ENCODE data around the gene GCNT3.

GCNT3 gene

DNA sequence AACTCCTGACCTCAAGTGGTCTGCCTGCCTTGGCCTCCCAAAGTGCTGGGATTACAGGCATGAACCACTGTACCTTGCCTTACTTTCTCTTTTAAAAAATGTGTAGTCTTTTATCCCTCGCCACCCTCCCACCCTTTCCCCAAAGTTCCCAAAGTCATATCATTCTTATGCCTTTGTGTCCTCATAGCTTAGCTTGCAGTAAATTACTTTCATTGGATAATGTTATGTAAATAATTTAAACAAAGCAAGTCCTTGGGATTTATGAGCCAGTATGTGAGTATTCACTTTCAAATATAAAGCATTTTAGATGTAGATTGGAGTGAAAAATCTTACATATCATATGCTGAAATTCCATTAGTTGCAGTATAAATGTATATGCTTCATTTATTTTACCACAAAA lies 34.7 kb downstream of the GCNT3 start:
- FAIRE-seq (no peak), DNase-seq (ENCODE audit: insufficient read length, low spot score) (no peak)
- TF ChIP-seq POLR2A (IDR thresholded peaks at IDR 0.05; ENCODE audit: low read depth, low read length): no peak

- no peak for FAIRE-seq
- DNase-seq (ENCODE audit: insufficient read length, low spot score): no peak
- no peak for TF ChIP-seq POLR2A (IDR thresholded peaks at IDR 0.05; ENCODE audit: low read depth, low read length)
These were observed 35.5 kb downstream of the GCNT3 start for GRCh38 chr15:59647085-59647484.

DNA sequence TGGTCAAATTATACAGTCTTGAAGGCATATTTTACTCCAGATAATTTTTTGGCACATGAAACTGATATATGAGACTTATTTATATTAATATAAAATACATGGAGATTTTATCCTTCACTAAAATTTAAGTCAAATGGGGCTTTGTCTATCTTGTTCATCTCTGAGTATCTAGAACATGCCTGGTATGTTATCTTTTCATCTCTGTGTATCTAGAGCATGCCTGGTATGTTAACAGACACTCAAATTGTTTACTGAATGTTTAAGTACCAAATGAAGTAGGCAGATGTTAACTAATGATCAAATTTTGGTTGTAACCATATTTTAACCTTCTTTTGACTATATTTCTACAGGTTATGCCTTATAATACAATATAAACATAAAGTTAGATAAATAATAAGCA lies 38.0 kb downstream of the GCNT3 start:
- no peak for TF ChIP-seq POLR2A (IDR thresholded peaks at IDR 0.05; ENCODE audit: low read depth, low read length)
- FAIRE-seq (no peak), DNase-seq (ENCODE audit: insufficient read length, low spot score) (no peak)

DNA sequence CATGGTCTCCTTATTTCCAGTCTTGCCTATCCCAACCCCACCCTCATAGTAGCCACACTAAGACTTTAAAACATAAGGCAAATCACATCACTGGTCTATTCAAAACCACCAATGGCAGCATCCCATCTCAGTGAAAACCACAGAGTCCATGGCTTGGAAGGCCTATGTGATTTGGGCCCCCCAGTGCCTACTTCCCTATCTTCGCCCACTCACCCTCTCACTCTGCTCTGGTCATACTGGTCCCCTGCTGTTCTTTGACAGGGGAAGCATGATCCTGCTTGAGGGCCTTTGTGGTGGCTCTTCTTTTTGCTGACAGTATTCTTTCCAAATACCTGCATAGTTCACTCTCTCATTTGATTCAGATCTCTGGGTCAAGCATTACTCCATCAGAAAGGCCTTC lies 42.5 kb downstream of the GCNT3 start:
- no peak for TF ChIP-seq POLR2A (IDR thresholded peaks at IDR 0.05; ENCODE audit: low read depth, low read length)
- FAIRE-seq (no peak), DNase-seq (ENCODE audit: insufficient read length, low spot score) (no peak)

- FAIRE-seq (no peak), DNase-seq (ENCODE audit: insufficient read length, low spot score) (peak; percentile 74)
- peak; percentile 66 for TF ChIP-seq POLR2A (IDR thresholded peaks at IDR 0.05; ENCODE audit: low read depth, low read length)
These were observed 45.5 kb downstream of the GCNT3 start, which contains the start of gene GTF2A2 for GRCh38 chr15:59656897-59657634. GTF2A2 (minus strand) TSS chr15:59657515; CDS start chr15:59652277, 5,238 bp downstream.

DNA sequence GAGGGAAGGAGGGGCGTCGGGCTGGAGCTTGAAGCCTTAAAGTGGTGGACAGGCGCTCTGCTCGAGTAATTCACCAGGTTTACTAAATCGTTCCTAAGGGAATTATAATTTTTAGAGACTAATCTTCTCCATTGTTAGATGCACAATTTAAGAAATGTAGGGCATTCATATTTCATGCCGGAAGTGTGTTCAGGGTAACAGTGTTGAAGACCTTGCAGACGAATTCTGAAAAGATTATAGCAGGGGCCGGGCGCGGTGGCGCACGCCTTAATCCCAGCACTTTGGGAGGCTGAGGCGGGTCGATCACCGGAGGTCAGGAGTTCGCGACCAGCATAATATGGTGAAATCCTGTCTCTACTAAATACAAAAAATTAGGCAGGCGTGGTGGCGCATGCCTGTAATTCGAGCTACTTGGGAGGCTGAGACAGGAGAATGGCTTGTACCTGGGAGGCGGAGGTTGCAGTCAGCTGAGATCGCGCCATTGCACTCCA lies 46.1 kb downstream of the GCNT3 start:
- no peak for TF ChIP-seq POLR2A (IDR thresholded peaks at IDR 0.05; ENCODE audit: low read depth, low read length)
- peak; percentile 72 for FAIRE-seq
- DNase-seq (ENCODE audit: insufficient read length, low spot score): no peak

GRCh38 chr15:59659366-59659765 lies 47.8 kb downstream of the GCNT3 start:
- FAIRE-seq: no peak
- no peak for DNase-seq (ENCODE audit: insufficient read length, low spot score)
- TF ChIP-seq POLR2A (IDR thresholded peaks at IDR 0.05; ENCODE audit: low read depth, low read length): no peak

GRCh38 chr15:59662260-59662659 lies 50.7 kb downstream of the GCNT3 start:
- DNase-seq (ENCODE audit: insufficient read length, low spot score) (no peak), FAIRE-seq (no peak)
- no peak for TF ChIP-seq POLR2A (IDR thresholded peaks at IDR 0.05; ENCODE audit: low read depth, low read length)

DNA sequence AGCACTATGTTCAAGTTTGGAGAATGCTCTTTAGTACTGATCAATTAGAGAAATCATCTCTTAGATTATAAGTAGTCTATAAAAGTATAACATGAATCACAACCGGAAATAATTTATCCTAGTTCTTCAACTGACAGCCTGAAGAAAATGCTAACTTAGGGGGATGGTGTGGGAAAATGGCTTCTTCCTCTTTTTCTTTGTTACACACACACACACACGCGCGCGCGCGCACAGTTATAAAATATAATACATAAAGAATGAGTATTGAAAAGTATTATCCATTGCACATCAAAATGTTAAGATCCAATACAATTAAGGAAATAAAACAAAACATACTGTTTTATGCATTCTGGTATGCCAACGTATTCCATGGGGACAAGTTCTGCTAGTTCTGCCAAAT lies 57.0 kb downstream of the GCNT3 start:
- no peak for FAIRE-seq
- no peak for TF ChIP-seq POLR2A (IDR thresholded peaks at IDR 0.05; ENCODE audit: low read depth, low read length)
- DNase-seq (ENCODE audit: insufficient read length, low spot score): no peak
